HG02571 (cell line): ENCODE results near the gene ZC3H12C.
"Not testable (repeated sequence)": the region's sequence is repeated elsewhere in the genome, so short reads cannot be mapped to it uniquely, and the experiment has no call there.

Source experiments
- ATAC-seq: cut with Tn5 transposase; IDR thresholded peaks from one replicate; pipeline ENCODE4 v1.9.1; 2021; ENCODE audit warnings: mild to moderate bottlenecking, moderate library complexity; ENCODE audit not compliant: unreplicated experiment

The ZC3H12C gene

GRCh38 chr11:110208678-110209312, 115.6 kb downstream of the ZC3H12C start:
- ATAC-seq, result not testable (repeated sequence)

GRCh38 chr11:110209313-110209694, 116.1 kb downstream of the ZC3H12C start:
- not testable (repeated sequence) for ATAC-seq

GRCh38 chr11:110217223-110217877, 124.2 kb downstream of the ZC3H12C start:
- no peak for ATAC-seq

- no peak for ATAC-seq
These were observed 124.7 kb downstream of the ZC3H12C start for GRCh38 chr11:110217936-110218335.

- ATAC-seq, result no peak
These were observed 126.0 kb downstream of the ZC3H12C start for GRCh38 chr11:110219006-110219785.
